ENCODE measurements around the gene VCL.

GRCh38 chr10:74111799-74112198, 113.9 kb downstream of the VCL start:
- TF ChIP-seq, protein P1, sequence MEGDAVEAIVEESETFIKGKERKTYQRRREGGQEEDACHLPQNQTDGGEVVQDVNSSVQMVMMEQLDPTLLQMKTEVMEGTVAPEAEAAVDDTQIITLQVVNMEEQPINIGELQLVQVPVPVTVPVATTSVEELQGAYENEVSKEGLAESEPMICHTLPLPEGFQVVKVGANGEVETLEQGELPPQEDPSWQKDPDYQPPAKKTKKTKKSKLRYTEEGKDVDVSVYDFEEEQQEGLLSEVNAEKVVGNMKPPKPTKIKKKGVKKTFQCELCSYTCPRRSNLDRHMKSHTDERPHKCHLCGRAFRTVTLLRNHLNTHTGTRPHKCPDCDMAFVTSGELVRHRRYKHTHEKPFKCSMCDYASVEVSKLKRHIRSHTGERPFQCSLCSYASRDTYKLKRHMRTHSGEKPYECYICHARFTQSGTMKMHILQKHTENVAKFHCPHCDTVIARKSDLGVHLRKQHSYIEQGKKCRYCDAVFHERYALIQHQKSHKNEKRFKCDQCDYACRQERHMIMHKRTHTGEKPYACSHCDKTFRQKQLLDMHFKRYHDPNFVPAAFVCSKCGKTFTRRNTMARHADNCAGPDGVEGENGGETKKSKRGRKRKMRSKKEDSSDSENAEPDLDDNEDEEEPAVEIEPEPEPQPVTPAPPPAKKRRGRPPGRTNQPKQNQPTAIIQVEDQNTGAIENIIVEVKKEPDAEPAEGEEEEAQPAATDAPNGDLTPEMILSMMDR (IDR thresholded peaks at IDR 0.05 in 2 of 3, conservative IDR thresholded peaks at IDR 0.05 in 1 of 3; ENCODE audit: borderline replicate concordance in 1 of 3, insufficient read depth in 1 of 3, low read depth in 2 of 3, low read length in 2 of 3), result no peak
- TF ChIP-seq POLR2A (IDR thresholded peaks at IDR 0.05; ENCODE audit: borderline replicate concordance, extremely low read depth, insufficient read depth, insufficient read length) (no peak), ZNF274 (IDR thresholded peaks at IDR 0.05; ENCODE audit: low read depth, low read length) (no peak)

All from HCT116 (cell line).